Cardiac septum (tissue), 1 donor: ENCODE results near the gene HECTD1. TPM values are rescaled to one million over a fixed set of nuclear protein-coding genes. Genes with fewer than 3 reads are reported as not detected.
"Not testable (repeated sequence)": the region's sequence is repeated elsewhere in the genome, so short reads cannot be mapped to it uniquely, and the experiment has no call there.

Experiments used
- DNase-seq: peaks from one replicate; pipeline ENCODE4 v3.0.0-alpha.2; 2020; ENCODE audit warnings: low spot score
- intact Hi-C: fragments of 100-400 bp; cut with DNase I; formaldehyde crosslinking; loops from one replicate; pipeline ENCODE4 v1.14.0; 2022
- total RNA-seq: library from RNA; stranded (reverse); fragmentation: NEBNext Ultra II Directional; extraction: Animal tissue kit (Norgen Biotek cat#: 25700); gene quantifications from one replicate; pipeline ENCODE4 v1.2.1, GENCODE V29; 2021
- donor health status: DM: no; HTN: no; CAD: no.

The HECTD1 gene
- total RNA-seq, 1 donor from 2014 or later: 158 TPM

DNA sequence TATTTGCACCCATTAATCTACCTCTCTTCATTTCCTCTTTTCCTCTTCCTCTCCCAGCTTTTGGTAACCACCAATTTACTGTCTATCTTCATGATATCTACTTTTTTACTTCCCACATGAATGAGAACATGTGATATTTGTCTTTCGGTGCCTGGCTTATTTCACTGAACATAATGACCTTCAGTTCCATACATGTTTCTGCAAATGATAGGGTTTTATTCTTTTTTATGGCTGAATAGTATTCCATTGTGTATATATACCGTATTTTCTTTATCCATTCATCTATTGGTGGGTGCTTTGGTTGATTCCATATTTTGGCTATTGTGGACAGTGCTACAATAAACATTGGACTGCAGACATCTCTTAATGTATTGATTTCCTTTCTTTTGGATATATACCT is 132.4 kb downstream of the HECTD1 start:
- intact Hi-C loops: no loop called here
- no peak for DNase-seq

GRCh38 chr14:31071151-31071550 is 136.4 kb downstream of the HECTD1 start:
- DNase-seq: no peak
- intact Hi-C loops: no loop called here

GRCh38 chr14:31070431-31070830 is 137.2 kb downstream of the HECTD1 start:
- intact Hi-C loops: no loop called here
- no peak for DNase-seq

GRCh38 chr14:31069343-31069742 is 138.2 kb downstream of the HECTD1 start:
- no peak for DNase-seq
- intact Hi-C loops: no loop called here

- intact Hi-C loops: no loop called here
- DNase-seq: no peak
Observed at GRCh38 chr14:31068235-31068634, 139.4 kb downstream of the HECTD1 start.

- DNase-seq, intact Hi-C loops: not testable (repeated sequence)
Observed at GRCh38 chr14:31062908-31063307, 144.7 kb downstream of the HECTD1 start.

GRCh38 chr14:31060253-31060875 is 147.2 kb downstream of the HECTD1 start:
- DNase-seq: no peak
- intact Hi-C loops: no loop called here

DNA sequence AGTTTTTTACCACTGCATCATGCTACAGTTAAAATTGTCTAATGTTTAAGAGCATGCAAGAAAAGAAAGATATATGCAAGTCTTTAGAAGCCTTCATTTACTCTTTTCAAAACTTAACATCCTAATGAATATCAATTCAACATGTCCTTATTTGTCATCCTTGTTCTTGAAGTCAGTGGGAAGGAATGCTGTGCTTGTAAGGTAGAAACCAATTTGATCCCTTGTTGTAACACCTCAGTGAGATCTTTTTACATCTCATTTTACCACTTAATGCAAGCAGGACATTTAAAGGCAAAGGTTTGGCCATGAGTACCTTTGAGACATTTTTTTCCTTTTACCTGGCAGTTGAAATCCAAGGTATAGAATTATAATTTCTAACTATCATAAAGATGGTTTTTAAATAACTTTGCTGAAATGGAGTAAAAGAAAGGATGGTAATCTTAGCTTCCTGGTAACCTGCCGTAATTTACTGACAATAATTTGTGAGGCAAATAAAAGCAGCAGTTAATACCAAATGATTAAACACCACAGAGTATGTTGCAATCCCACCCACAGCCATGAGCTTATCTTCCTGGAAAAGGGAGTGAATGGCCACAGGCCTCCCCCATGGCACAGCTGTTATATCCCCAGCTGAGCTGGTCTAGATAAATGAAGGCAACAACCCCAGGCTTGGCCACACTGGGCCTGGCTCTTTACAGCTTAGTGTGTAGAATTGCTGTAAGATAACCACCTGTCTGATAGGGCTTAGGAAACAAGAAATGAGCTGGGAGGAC is 148.3 kb downstream of the HECTD1 start:
- intact Hi-C loops: no loop called here

GRCh38 chr14:31057701-31058364 is 149.8 kb downstream of the HECTD1 start:
- DNase-seq: no peak
- intact Hi-C loops: no loop called here

More for the DNA sequence above, 148.3 kb downstream of the HECTD1 start:
- no peak for DNase-seq

DNA sequence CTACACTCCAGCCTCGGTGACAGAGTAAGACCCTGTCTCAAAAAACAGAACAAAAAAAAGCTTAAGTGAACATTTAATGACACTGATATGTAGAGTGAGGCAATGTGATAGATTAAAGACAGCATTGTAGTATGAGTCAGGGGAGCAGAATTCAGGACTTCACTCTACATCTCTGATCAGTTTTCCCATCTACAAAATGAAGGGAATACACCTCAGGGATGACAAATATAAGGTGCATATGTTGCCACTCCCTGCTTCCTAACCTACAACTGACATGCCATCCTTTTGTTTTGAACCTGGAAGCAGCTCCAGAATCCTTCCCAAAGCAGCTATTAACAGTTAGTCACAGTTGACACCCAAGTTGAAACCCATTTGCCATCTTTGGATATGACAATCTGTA is 150.6 kb downstream of the HECTD1 start:
- intact Hi-C loops: no loop called here
- DNase-seq: no peak

- intact Hi-C loops: not testable (repeated sequence)
- peak; percentile 83 for DNase-seq
Observed at GRCh38 chr14:31052905-31053586, 154.5 kb downstream of the HECTD1 start.

- DNase-seq: no peak
- intact Hi-C loops: no loop called here
Observed at GRCh38 chr14:31051511-31051910, 156.1 kb downstream of the HECTD1 start.

- intact Hi-C loops: no loop called here
- DNase-seq: no peak
Observed at GRCh38 chr14:31051023-31051422, 156.6 kb downstream of the HECTD1 start.

Other genes with a start within 250 kb of the HECTD1 start
- gene AP4S1, start 182.1 kb downstream of the HECTD1 start, total RNA-seq: 8.7 TPM
- 55.0 TPM for gene STRN3, start 181.4 kb downstream of the HECTD1 start, total RNA-seq
- 49.5 TPM for gene HEATR5A, start 212.8 kb upstream of the HECTD1 start, total RNA-seq
- 5.6 TPM for gene DTD2, start 249.7 kb upstream of the HECTD1 start, total RNA-seq